HepG2 (cell line): Measurements from ENCODE around the gene SSC5D. TPM values are rescaled to one million over a fixed set of nuclear protein-coding genes. Genes with fewer than 3 reads are reported as not detected.

Experiments used
- BCL6 ChIP-seq: IDR thresholded peaks from 2 replicates; pipeline ENCODE4 v1.6.1; 2016; ENCODE audit warnings: missing genetic modification reagents, missing compliant biosample characterization
- BHLHE40 ChIP-seq: IDR thresholded peaks from 2 replicates; pipeline ENCODE4 v1.6.1; 2011; ENCODE audit warnings: low read length, improper control_type of control experiment
- DNMT1 ChIP-seq: sonication (generic); formaldehyde crosslinking; IDR thresholded peaks from 2 replicates; pipeline ENCODE4 v1.5.1; 2020; ENCODE audit warnings: mild to moderate bottlenecking, missing genetic modification reagents
- EEA1 ChIP-seq: sonication (generic); formaldehyde crosslinking; IDR thresholded peaks from 2 replicates; pipeline ENCODE4 v1.5.1; 2020; ENCODE audit warnings: mild to moderate bottlenecking, missing genetic modification reagents, borderline replicate concordance
- ERF ChIP-seq: IDR thresholded peaks from 2 replicates; pipeline ENCODE4 v1.6.1; 2018; ENCODE audit warnings: missing biosample characterization, missing genetic modification reagents
- ETV5 ChIP-seq: IDR thresholded peaks from 2 replicates; pipeline ENCODE4 v1.6.1; 2018; ENCODE audit warnings: missing biosample characterization, missing genetic modification reagents, inconsistent platforms, borderline replicate concordance
- HDAC1 ChIP-seq: sonication (generic); formaldehyde crosslinking; IDR thresholded peaks from 2 replicates; pipeline ENCODE4 v1.5.1; 2020; ENCODE audit warnings: mild to moderate bottlenecking, missing genetic modification reagents
- HMG20A ChIP-seq: IDR thresholded peaks from 2 replicates; pipeline ENCODE4 v1.6.1; 2016; ENCODE audit warnings: borderline replicate concordance
- HNF4A ChIP-seq: sonication (generic); formaldehyde crosslinking; IDR thresholded peaks from 2 replicates; pipeline ENCODE4 v1.4.0; 2020; ENCODE audit warnings: missing genetic modification reagents
- IKZF5 ChIP-seq: IDR thresholded peaks from 2 replicates; pipeline ENCODE4 v1.6.1; 2018; ENCODE audit warnings: missing genetic modification reagents, mild to moderate bottlenecking, missing compliant biosample characterization
- JUND ChIP-seq: sonication (generic); formaldehyde crosslinking; IDR thresholded peaks from 2 replicates; pipeline ENCODE4 v1.8.0; 2022; ENCODE audit warnings: mild to moderate bottlenecking, missing genetic modification reagents
- KIAA2018 ChIP-seq: sonication (generic); formaldehyde crosslinking; IDR thresholded peaks from 2 replicates; pipeline ENCODE4 v1.5.0; 2020; ENCODE audit warnings: mild to moderate bottlenecking, missing genetic modification reagents, borderline replicate concordance
- MBD4 ChIP-seq: IDR thresholded peaks from 2 replicates; pipeline ENCODE4 v1.6.1; 2012; ENCODE audit warnings: low read length, inconsistent platforms, borderline replicate concordance
- PAWR ChIP-seq: sonication (generic); formaldehyde crosslinking; IDR thresholded peaks from 2 replicates; pipeline ENCODE4 v1.4.0; 2020; ENCODE audit warnings: missing genetic modification reagents, mild to moderate bottlenecking, borderline replicate concordance
- SIX1 ChIP-seq: sonication (generic); formaldehyde crosslinking; IDR thresholded peaks from 2 replicates; pipeline ENCODE4 v1.4.0; 2020; ENCODE audit warnings: missing genetic modification reagents, borderline replicate concordance
- ZBTB25 ChIP-seq: IDR thresholded peaks from 2 replicates; pipeline ENCODE4 v1.6.1; 2018; ENCODE audit warnings: missing genetic modification reagents
- ZNF335 ChIP-seq: sonication (generic); formaldehyde crosslinking; IDR thresholded peaks from 2 replicates; pipeline ENCODE4 v1.4.0; 2020; ENCODE audit warnings: missing genetic modification reagents
- ZNF343 ChIP-seq: sonication (generic); formaldehyde crosslinking; IDR thresholded peaks from 2 replicates; pipeline ENCODE4 v1.4.0; 2020; ENCODE audit warnings: mild to moderate bottlenecking, missing genetic modification reagents
- ZNF468 ChIP-seq: sonication (generic); formaldehyde crosslinking; IDR thresholded peaks from 2 replicates; pipeline ENCODE4 v1.8.0; 2022; ENCODE audit warnings: mild to moderate bottlenecking, moderate library complexity, missing genetic modification reagents
- polyA plus RNA-seq, 8 experiments: library from polyadenylated mRNA; depleted of rRNA in 3 of 8; stranded (reverse) in 7 of 8; unstranded in 1 of 8; fragments of >200 nt; fragmentation: Illumina TruSeq in 4 of 8; extraction: Trizol in 4 of 8; gene quantifications; 2 replicates each; pipeline versions ENCODE4 v1.2.1 to v1.2.3, GENCODE V29; 2011 to 2016; ENCODE audit warnings: low read depth in 4 of 8, missing spikeins in 1 of 8, mixed read lengths in 1 of 8; ENCODE audit not compliant: insufficient read depth in 1 of 8
- total RNA-seq, 5 experiments: library from RNA; depleted of rRNA; stranded (reverse); fragments of >200 nt; fragmentation: Illumina TruSeq; extraction: Trizol; gene quantifications; 2 replicates each; pipeline ENCODE4 v1.2.3, GENCODE V29; 2016; ENCODE audit warnings: low read depth in 1 of 5

Gene SSC5D
- total and polyA plus RNA-seq, 2 of the 13 experiments (the other 11 are each of a cell fraction or from before 2014, with no cell fraction given) = not detected

GRCh38 chr19:55554741-55555152, 66.5 kb downstream of the SSC5D start (continued):
- peak; percentile 52 for TF ChIP-seq IKZF5 (CRISPR knock-in tag)
- TF ChIP-seq ZNF335 (CRISPR knock-in tag) = peak; percentile 62; the same call in 1 of the 2 replicates
- TF ChIP-seq SIX1 = no peak
- TF ChIP-seq HNF4A = peak; percentile 26; the same call in 1 of the 2 replicates
- TF ChIP-seq ZBTB25 (CRISPR knock-in tag) = no peak
- TF ChIP-seq PAWR (CRISPR knock-in tag) = no peak
- no peak for TF ChIP-seq ZNF468 (CRISPR knock-in tag)
- 0 out of 2 replicates have a peak, but pooled peaks have one; percentile 6 for TF ChIP-seq JUND
- 0 out of 2 replicates have a peak, but pooled peaks have one; percentile 17 for TF ChIP-seq HDAC1 (CRISPR knock-in tag)
- peak; percentile 50 for TF ChIP-seq BCL6 (CRISPR knock-in tag)
- no peak for TF ChIP-seq BHLHE40
- 0 out of 2 replicates have a peak, but pooled peaks have one; percentile 13 for TF ChIP-seq ETV5 (CRISPR knock-in tag)
- no peak for TF ChIP-seq DNMT1 (CRISPR knock-in tag)
- 0 out of 2 replicates have a peak, but pooled peaks have one; percentile 43 for TF ChIP-seq ERF (CRISPR knock-in tag)
- 0 out of 2 replicates have a peak, but pooled peaks have one; percentile 13 for TF ChIP-seq HMG20A (CRISPR knock-in tag)
- TF ChIP-seq ZNF343 (CRISPR knock-in tag) = no peak
- no peak for TF ChIP-seq MBD4
- TF ChIP-seq EEA1 (CRISPR knock-in tag) = no peak
- TF ChIP-seq KIAA2018 (CRISPR knock-in tag) = no peak
